HG02970 (cell line): ENCODE data around the gene DTYMK.

Experiments used
- ATAC-seq: cut with Tn5 transposase; IDR thresholded peaks from one replicate; pipeline ENCODE4 v1.9.1; 2021; ENCODE audit warnings: mild to moderate bottlenecking, moderate library complexity, moderate number of reproducible peaks; ENCODE audit not compliant: unreplicated experiment, low FRiP score

The DTYMK gene

GRCh38 chr2:241629762-241630435 is 56.7 kb downstream of the DTYMK start:
- ATAC-seq = no peak

GRCh38 chr2:241627675-241628074 is 58.9 kb downstream of the DTYMK start:
- ATAC-seq = no peak
